DLD1 (cell line): ENCODE measurements around the gene SYT8.

ENCODE experiments used
- in situ Hi-C: cut with HindIII; loops from 2 replicates; pipeline ENCODE4 v1.10.0; 2017; ENCODE audit warnings: low sequenced_read_pairs

SYT8 gene

GRCh38 chr11:1856306-1857005 lies 21.7 kb downstream of the SYT8 start:
- in situ Hi-C loops: no loop called here

- in situ Hi-C loops: no loop called here
These were observed 22.3 kb downstream of the SYT8 start for GRCh38 chr11:1857064-1857463.

GRCh38 chr11:1858154-1858553 lies 23.4 kb downstream of the SYT8 start:
- in situ Hi-C loops: no loop called here

- in situ Hi-C loops: no loop called here
These were observed 23.8 kb downstream of the SYT8 start for GRCh38 chr11:1858576-1858975.

GRCh38 chr11:1859004-1859403 lies 24.2 kb downstream of the SYT8 start:
- in situ Hi-C loops: no loop called here

- in situ Hi-C loops: no loop called here
These were observed 25.3 kb downstream of the SYT8 start for GRCh38 chr11:1860108-1860507.

- in situ Hi-C loops: no loop called here
These were observed 26.9 kb downstream of the SYT8 start for GRCh38 chr11:1861435-1862411.

GRCh38 chr11:1862588-1863351 lies 28.0 kb downstream of the SYT8 start:
- in situ Hi-C loops: no loop called here

- in situ Hi-C loops: no loop called here
These were observed 28.8 kb downstream of the SYT8 start for GRCh38 chr11:1863352-1864216.

- in situ Hi-C loops: no loop called here
These were observed 29.4 kb downstream of the SYT8 start for GRCh38 chr11:1864231-1864630.

GRCh38 chr11:1864831-1865665 lies 30.3 kb downstream of the SYT8 start:
- in situ Hi-C loops: no loop called here

GRCh38 chr11:1866226-1866625 lies 31.4 kb downstream of the SYT8 start:
- in situ Hi-C loops: no loop called here

GRCh38 chr11:1866776-1867175 lies 32.0 kb downstream of the SYT8 start:
- in situ Hi-C loops: no loop called here

GRCh38 chr11:1867381-1867780 lies 32.6 kb downstream of the SYT8 start:
- in situ Hi-C loops: no loop called here

GRCh38 chr11:1868056-1868635 lies 33.4 kb downstream of the SYT8 start:
- in situ Hi-C loops: no loop called here

GRCh38 chr11:1868636-1869291 lies 34.0 kb downstream of the SYT8 start:
- in situ Hi-C loops: no loop called here

- in situ Hi-C loops: no loop called here
These were observed 34.9 kb downstream of the SYT8 start for GRCh38 chr11:1869427-1870325.

GRCh38 chr11:1870326-1870696 lies 35.5 kb downstream of the SYT8 start:
- in situ Hi-C loops: no loop called here
